ENCODE data around the gene PEX12. TPM values are rescaled to one million over a fixed set of nuclear protein-coding genes. Genes with fewer than 3 reads are reported as not detected.
"Not testable (repeated sequence)": the region's sequence is repeated elsewhere in the genome, so short reads cannot be mapped to it uniquely, and the experiment has no call there.

Gene PEX12
- total and polyA plus RNA-seq, 9 of the 15 experiments (the other 6 are each of a cell fraction or from before 2014, with no cell fraction given): 4.0 to 12.4 (median 6.4) TPM

DNA sequence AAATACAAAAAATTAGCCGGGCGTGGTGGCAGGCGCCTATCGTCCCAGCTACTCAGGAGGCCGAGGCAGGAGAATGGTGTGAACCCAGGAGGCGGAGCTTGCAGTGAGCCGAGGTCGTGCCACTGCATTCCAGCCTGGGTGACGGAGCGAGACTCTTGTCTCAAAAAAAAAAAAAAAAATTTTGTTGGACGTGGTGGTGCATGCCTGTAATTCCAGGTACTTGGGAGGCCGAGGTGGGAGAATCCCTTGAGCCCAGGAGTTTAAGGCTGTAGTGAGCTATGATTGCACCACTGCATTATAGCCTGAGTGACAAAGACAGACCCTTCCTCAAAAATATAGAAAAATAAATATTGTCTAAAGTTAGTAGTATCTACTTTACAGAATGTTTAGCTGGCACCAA is 32.4 kb upstream of the PEX12 start:
- BruUV-seq (replicated peaks); H4K20me1 ChIP-seq (replicated peaks; ENCODE audit: control insufficient read depth, insufficient read depth, low read length); H3K9ac ChIP-seq (ENCODE audit: insufficient read depth in 1 of 2, low read depth in 2 of 2, low read length in 2 of 2); H3K9me3 ChIP-seq (replicated peaks; ENCODE audit: control insufficient read depth, insufficient read depth, low read depth, low read length); H3K4me1 ChIP-seq (replicated peaks in 1 of 2; ENCODE audit: control insufficient read depth in 2 of 2, insufficient read depth in 2 of 2, low read length in 2 of 2); H3K4me2 ChIP-seq (ENCODE audit: insufficient read depth, low read length); H2AFZ ChIP-seq (ENCODE audit: low read depth, low read length); H3K4me3 ChIP-seq; H3K27ac ChIP-seq (ENCODE audit: extremely low read depth, low read depth, low read length); in situ Hi-C loops (cut with MboI); H3K27me3 ChIP-seq (ENCODE audit: control insufficient read depth in 2 of 2, insufficient read depth in 2 of 2, low read length in 2 of 2); intact Hi-C loops (cut with micrococcal nuclease); FAIRE-seq; CTCF ChIA-PET (ENCODE audit: low intra/inter-chr PET ratio); H3K9me1 ChIP-seq (ENCODE audit: control insufficient read depth, insufficient read depth, low read length); DNase-seq (ENCODE audit: extremely low read depth in 1 of 4, low spot score in 3 of 4); ATAC-seq: not testable (repeated sequence)
- POLR2A ChIA-PET: interaction anchor here (1.0 to 2.4 kb wide), 5 partner anchors 9 to 33 kb away, joined by 3 to 10 read pairs (median 4); partner anchors contain the start of gene PEX12
- WGBS (ENCODE audit: insufficient coverage, low coverage, missing lambda C conversion rate): 87% methylated on average over 7 of the region's 12 CpGs
- H3K79me2 ChIP-seq (ENCODE audit: control insufficient read depth, insufficient read depth, low read length): peaks cover 26% of the 10 kb centered on the region
- peaks cover 91% of the 10 kb centered on the region for H3K36me3 ChIP-seq (ENCODE audit: control insufficient read depth, insufficient read depth, low read length)

DNA sequence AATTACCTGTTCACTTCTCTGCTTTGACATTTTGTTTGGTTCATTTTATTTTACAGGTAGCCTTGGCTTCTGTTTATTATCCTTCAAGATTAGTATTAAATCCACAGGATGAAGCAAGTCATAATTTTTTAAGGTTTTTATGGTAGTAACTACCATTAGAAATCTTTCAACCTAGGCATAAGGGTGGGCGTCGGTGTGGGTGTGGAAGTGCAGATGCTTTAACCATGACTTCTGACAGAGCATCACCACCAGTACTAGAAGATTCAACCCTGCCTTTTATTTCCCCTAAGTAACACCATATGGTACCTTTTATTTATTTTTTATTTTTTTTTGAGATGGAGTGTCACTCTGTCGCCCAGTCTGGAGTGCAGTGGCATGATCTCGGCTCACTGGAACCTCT is 31.5 kb upstream of the PEX12 start:
- Histone ChIP-seq H3K4me3 (no peak overlapping the region), H3K9ac (ENCODE audit: insufficient read depth in 1 of 2, low read depth in 2 of 2, low read length in 2 of 2) (no peak overlapping the region), H3K27me3 (ENCODE audit: control insufficient read depth in 2 of 2, insufficient read depth in 2 of 2, low read length in 2 of 2) (no peaks in the 10 kb centered on the region), H3K36me3 (ENCODE audit: control insufficient read depth, insufficient read depth, low read length) (peaks cover 89% of the 10 kb centered on the region), H2AFZ (ENCODE audit: low read depth, low read length) (no peak overlapping the region), H3K9me1 (ENCODE audit: control insufficient read depth, insufficient read depth, low read length) (no peaks in the 10 kb centered on the region), H3K79me2 (ENCODE audit: control insufficient read depth, insufficient read depth, low read length) (peaks cover 19% of the 10 kb centered on the region), H3K27ac (ENCODE audit: extremely low read depth, low read depth, low read length) (no peak overlapping the region), H3K4me1 (replicated peaks in 1 of 2; ENCODE audit: control insufficient read depth in 2 of 2, insufficient read depth in 2 of 2, low read length in 2 of 2) (no peaks in the 10 kb centered on the region), H3K9me3 (replicated peaks; ENCODE audit: control insufficient read depth, insufficient read depth, low read depth, low read length) (no peaks in the 10 kb centered on the region), H4K20me1 (replicated peaks; ENCODE audit: control insufficient read depth, insufficient read depth, low read length) (no peaks in the 10 kb centered on the region), H3K4me2 (ENCODE audit: insufficient read depth, low read length) (no peak overlapping the region)
- no peak for TF ChIP-seq CBX1 (IDR thresholded peaks at IDR 0.05; ENCODE audit: low read depth)
- TF ChIP-seq PRMT5 (CRISPR knock-in tag; IDR thresholded peaks at IDR 0.05): no peak
- TF ChIP-seq ZBTB8A (IDR thresholded peaks at IDR 0.05; ENCODE audit: partially characterized antibody): no peak
- TF ChIP-seq KAT7 (CRISPR knock-in tag; IDR thresholded peaks at IDR 0.05; ENCODE audit: borderline replicate concordance): no peak
- TF ChIP-seq ZNF274 (IDR thresholded peaks at IDR 0.05; ENCODE audit: borderline replicate concordance, low read depth, low read length): no peak
- TF ChIP-seq FIP1L1 (IDR thresholded peaks at IDR 0.05; ENCODE audit: low read depth, low read length, poor library complexity, severe bottlenecking): no peak
- no peak for TF ChIP-seq BCOR (IDR thresholded peaks at IDR 0.05)
- no peak for TF ChIP-seq ZNF311 (CRISPR knock-in tag; IDR thresholded peaks at IDR 0.05)
- TF ChIP-seq MXI1 (IDR thresholded peaks at IDR 0.05; ENCODE audit: low read depth, low read length): no peak
- no peak for TF ChIP-seq HMG20B (CRISPR knock-in tag; IDR thresholded peaks at IDR 0.05)
- CTCF ChIA-PET (ENCODE audit: low intra/inter-chr PET ratio): no interaction called here
- DNase-seq (ENCODE audit: extremely low read depth in 1 of 4, low spot score in 3 of 4) (no peak), ATAC-seq (no peak), FAIRE-seq (no peak)
- POLR2A ChIA-PET: no interaction called here
- intact Hi-C loops (cut with micrococcal nuclease): no loop called here
- no TSS peak for BruUV-seq (replicated peaks)
- WGBS (ENCODE audit: insufficient coverage, low coverage, missing lambda C conversion rate): 92% methylated on average over 2 of the region's 4 CpGs
- in situ Hi-C loops (cut with MboI): no loop called here

Data from K562 (cell line).